HG03442 (cell line): ENCODE results near the gene CRNN.

ENCODE experiments used
- ATAC-seq: cut with Tn5 transposase; IDR thresholded peaks from one replicate; pipeline ENCODE4 v1.9.1; 2021; ENCODE audit warnings: mild to moderate bottlenecking, moderate library complexity; ENCODE audit not compliant: unreplicated experiment

CRNN gene

DNA sequence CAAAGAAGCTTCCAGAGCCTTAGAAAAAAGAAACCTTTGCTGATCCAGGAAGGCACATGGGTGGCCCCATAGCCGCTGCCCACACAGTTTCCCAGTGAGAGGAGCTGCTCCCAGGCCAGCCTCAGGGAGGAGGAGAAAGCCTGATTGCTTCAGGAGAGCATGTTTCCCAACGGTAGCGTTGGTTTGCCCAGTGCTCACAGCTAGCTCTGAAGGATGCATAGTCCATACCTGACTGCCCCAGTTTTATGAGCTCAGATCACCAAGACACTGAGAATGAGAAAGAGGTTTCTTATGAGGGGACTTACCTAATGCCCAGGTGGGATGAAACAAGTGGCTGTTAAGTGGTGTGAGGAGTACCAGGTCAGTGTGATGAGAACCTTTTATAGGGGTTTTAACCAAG is at the start of gene CRNN:
TSS of gene CRNN (minus strand) at position 355 of the 400 bp plus-strand sequence. CDS start 2,030 bp downstream, outside the sequence.
- ATAC-seq: no peak

DNA sequence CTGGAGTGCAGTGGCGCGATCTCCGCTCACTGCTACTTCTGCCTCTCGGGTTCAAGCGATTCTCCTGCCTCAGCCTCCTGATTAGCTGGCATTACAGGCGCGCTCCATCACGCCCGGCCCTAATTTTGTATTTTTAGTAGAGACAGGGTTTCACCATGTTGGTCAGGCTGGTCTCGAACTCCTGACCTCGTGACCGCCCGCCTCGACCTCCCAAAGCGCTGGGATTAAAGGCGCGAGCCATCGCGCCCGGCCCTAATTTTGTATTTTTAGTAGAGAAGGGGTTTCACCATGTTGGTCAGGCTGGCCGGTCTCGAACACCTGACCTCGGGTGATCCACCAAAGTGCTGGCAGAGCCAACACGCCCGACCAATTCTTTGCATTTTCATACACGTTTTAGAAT is 48.6 kb upstream of the CRNN start:
- no peak for ATAC-seq

DNA sequence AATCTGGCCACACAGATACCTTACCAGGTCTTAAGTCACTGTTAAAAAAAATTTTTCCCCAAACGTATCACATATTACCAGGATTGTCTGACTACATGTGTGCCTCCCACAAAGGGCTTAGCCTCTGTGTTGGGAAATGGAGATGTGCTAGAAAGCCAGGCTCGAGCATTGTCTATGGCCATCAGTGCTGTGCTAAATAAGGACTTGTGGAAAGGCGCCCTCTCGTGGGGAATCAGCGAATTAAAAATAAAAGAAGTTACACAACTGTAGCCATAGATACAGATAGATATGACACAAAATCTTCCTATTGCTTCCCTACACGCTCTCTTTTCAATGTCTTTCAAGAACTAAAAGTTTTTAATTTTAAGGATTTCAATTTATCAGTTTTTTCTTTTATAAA is 47.5 kb upstream of the CRNN start:
- ATAC-seq: no peak

DNA sequence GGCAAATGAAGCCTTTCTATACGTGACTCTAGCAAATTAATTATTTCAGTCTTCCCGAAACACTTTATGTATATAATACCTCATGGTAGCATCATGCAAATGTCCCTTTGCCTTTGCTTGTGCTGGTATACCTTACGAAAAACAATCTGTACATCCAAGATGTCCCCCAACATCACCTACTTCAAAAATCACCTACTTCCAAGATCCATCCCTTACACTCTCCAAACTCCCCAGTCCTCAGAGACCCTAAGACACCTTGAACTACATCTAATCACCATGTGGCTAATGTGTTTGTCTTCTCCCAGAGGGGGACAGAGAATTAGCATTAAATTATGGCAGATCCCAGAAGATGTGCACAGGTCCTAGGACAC is 46.5 kb upstream of the CRNN start:
- ATAC-seq: no peak

DNA sequence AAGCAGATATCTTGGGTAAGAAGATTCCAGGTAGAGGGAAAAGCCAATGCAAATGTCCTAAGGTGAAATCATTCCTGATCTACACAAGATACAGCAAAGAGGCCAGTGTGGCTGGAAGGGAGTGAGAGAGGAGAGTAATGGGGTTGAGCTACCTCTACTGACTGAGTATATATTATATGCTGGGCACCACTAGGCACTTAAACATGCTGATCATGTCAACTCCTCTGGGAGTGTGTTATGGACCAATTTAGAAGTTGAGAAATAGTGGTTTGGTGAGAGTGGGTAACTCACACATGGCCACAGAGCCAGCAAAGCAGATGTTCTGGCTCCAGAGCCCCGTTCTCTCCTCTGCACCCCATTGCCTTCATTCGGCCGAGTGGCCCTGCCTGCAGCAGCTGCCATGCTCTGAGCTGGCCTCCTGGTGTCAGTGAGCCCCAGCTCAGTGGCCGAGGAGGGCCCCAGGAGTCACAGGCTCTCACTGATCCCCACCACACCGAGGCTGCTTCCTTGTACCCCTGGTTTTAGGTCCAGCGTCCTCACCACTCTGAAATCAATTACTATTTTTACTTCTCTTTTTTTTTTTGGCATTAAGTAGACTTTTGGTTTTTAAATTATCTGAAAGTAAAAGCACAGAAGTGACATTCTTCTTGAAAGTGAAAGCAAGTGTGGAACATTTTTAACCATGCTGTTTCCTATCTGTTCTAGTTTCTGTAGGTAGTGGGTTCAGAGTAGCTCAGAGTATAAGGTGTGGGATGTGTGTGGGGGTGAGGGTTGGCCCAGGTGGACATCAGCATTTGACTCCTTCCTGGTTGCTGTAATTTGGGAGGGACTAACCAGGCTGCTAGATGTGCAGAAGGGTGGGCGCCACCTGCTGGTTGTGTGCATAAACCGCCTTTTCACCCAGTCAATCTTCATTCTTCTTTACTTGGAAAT is 45.8 kb upstream of the CRNN start:
- peak; percentile 85 for ATAC-seq

DNA sequence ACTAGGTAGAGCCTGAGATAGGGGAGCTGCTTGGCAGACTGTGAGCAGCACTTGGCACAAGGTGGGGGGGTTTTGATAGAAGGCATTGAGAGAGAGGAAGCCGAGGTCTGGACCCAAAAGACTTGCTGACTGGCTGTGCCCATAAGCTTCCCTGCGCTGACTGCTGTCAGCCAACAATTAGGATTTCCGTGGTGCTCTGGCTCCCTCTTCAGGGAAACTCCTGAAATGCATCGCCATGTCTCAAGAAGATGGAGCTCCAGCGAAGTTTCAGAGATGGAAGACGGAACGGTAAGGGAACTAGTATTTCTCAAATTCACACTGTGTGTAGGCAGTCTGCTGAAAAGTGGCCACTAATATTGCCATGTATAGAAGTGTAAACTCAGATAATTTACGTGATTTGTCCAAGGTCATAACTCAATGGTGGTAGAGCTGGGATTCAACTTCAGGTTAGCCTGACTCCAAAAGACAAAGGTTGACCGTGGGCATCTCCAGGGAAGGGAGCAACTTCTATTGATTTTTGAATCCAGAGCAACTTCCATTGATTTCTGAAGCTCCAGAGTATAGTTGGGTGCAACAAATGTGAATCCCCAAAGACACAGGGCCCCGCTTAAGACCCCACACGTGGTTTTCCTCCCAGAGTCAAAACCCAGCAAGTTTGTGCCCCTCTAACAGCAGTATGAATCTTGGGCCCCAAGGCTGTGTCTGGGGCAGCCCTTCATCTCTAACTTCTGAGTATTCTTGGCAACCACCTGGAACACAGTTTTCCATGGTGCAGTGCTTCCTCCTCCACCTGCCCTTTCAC is 44.5 kb upstream of the CRNN start:
- ATAC-seq: no peak

DNA sequence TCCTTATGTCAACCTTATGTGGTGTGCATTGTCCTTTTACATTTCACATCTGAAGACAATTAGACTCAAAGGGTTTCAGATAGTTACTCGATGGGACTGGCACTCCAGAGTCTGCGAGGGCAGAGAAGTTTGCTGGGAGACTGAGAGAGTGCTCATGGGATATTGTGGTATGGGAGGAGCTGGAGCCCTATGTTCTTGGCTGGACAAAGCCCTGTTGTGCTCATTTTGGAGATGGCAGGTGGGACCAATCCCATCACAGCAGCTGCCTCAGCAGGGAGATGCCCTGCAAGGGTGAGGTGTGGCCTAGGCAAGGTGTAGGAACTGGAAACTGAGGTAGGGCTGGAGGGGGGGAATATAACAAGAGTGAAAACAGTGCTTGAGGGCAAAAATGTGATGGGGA is 43.5 kb upstream of the CRNN start:
- ATAC-seq: no peak

DNA sequence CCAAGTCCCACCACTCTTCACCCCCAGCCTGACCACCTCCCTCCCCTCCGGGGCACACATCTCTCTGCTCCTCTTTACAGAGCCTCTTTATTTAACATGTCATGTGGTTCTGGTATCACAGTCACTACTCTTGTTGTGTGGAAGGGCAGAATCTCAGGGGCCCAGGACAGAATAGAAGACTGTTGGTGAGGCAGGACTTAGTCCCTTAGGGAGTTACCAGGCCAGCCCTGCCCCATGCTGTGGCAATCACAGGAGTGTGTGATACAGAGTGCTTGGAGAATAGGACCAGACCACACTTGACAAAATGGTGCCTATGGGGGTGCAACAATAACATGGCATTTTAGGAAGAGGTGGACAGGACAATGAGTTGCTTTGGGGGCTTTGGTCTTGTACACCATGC is 43.0 kb upstream of the CRNN start:
- ATAC-seq: no peak

DNA sequence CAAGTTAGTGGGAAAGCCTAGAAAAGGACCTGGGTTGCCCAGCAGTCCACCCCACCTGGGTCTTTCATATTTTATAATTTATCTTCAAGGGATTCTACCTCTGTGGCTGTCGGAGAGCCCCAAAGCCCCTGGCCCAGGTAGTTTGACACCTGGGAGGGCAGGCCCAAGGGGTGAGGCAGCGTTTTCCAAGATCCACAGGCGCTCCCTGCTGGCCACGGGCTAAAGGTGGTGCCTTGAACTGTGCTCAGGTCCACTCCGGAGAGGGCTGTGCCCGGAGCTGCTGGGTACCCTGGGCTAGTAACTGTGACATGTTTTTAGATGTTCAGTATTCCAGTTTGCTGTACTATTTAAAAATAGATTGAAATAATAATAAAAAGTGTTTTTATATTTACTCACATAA is 37.2 kb upstream of the CRNN start:
- ATAC-seq: no peak

DNA sequence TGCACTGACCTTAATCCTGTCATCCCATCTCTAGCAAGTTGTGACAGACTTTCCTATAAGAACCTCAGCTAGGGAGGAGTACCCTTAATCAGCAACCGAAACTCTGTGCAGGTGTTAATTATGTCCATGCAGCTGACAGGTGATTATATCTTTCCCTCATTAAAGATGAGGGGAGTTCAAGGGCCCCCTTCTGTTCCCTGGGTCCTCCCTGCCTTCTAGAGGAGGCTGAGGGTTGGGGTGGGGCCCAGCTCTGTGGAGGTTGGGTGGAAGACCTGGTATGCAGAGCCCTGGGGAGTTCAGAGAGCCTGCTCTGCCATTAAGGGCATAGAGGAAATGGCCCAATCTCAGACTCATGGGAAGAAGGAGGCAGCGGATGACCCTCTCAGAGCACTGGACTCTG is 35.6 kb upstream of the CRNN start:
- ATAC-seq: no peak

DNA sequence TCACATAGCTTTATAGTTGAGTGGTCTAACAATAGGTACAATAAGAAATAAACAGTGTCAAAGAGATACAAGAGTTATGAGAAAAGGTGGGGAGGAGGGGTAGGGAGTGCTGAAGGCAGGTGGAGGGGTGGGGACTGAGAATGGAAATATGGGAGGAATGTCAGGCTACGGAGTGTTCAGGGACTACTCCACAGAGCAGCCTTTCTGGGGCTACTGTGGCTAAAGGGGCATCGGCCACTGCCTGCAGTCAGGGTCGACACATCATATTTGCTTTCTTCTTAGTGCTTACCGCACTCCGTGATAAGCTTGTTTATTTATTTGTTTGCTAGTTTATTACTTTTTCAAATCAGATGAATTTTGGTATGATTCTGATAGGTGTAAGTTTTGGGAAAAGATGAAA is 34.4 kb upstream of the CRNN start:
- ATAC-seq: no peak

DNA sequence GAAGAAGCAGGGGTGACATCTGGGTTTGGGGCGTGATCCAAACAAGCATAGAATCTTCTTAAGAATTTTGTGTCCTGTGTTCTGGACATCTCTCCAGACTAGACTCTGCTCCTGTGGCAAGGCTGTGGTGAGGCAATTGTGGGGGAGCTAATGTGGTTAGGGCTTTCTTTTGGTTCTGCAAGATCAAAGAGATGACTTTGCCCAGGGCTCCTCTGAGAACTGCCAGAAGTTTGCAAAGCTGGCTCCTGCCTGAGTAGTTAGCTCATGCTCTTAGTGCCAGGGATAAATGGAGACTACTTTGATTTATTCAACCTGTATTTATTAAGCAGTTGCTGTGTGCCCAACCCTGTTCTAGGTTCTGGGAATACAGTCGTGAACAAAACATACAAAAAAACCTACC is 34.0 kb upstream of the CRNN start:
- no peak for ATAC-seq

DNA sequence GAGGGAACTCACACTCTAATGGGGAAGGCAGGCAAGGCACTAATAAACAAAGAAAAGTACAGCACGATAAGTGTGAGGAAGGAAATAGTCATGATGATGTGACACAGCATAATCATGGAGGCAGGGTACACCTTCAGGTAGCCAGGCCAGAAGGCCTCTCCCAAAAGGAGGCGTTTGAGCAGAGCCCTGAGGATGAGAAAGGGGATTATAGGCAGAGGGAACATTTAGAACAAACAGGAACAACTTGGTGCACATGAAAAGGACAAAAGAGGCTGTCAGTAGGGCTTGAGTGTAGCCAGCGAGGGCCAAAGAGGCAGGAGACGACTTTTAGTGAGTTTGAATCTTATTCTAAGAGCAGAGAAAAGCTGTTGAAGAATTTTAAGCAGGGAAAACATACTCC is 33.4 kb upstream of the CRNN start:
- no peak for ATAC-seq

DNA sequence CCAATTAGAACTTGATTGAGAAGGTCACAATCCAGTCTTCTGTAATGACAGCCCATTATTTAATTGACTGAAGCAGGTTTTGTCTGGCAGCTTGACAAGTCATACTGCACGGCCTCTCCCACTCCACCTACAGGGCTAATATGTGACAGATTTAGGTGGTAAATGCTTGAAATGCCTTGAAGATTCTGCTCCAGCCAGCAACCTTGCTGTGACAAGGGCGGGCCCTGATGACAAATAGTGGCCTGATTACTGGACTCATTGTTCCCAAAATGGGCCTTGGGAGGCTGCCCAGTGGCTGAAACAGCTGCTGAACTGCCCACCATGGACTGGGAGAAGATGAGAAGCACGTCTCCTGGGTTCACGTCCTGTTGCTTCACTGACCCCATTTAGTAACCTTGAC is 30.0 kb upstream of the CRNN start:
- ATAC-seq: no peak

DNA sequence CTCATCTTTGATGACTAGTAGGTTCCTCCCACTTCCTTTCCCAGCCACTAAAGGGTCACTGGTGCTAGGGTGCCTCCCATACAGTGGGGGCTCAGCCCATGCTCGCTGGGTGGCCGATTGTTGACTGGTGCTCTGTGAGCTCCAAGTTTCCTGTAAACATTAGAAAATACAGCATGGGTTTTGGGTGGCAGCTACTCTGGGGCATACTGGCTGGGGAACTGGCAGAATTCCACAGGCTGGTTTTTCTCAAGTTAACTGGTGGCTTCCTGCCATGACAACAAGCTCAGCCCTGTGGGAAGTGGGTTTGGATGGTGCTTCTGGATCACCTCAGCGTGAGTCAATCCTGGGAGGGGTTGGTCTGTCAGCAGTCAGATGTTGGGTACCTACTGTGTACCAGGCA is 28.7 kb upstream of the CRNN start:
- ATAC-seq: no peak

DNA sequence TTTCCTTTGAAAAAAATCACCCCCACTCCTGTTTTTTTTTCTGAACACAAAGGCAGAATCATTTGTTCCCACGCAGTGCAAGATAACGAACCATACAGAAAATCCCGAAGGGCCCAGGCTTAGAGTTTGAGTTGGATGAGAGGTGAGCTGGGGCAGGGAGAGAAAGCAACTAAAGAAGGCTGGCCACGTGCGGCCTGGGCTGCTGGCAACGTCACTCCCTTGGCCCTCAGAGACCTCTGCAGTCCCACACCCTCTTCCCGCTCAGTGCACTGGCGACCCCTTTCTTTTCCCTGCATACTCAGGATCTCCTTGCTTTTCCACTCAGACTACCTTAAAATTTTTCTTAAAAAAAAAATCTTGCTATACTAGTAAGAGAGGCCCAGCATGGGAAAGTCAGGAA is 28.2 kb upstream of the CRNN start:
- ATAC-seq: no peak

DNA sequence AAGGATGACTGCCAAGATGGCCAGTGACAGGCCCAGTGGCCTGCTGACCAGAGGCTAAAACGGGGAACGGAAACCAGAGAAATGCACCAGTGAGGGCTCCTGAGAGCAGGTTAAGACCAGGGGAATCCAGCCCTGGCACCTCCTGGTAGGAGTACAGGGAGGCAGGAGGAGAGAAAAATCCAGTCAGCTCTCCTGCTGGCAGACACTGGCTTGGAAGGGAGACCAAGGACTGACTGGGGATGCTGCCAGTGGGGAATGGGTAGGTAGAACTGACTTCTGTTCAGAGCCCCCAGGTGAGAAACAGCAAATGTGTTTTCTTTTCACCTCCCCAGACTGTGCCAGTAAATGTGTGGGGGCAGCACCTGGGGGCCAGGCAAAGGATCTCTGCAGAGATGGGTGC is 27.7 kb upstream of the CRNN start:
- no peak for ATAC-seq

DNA sequence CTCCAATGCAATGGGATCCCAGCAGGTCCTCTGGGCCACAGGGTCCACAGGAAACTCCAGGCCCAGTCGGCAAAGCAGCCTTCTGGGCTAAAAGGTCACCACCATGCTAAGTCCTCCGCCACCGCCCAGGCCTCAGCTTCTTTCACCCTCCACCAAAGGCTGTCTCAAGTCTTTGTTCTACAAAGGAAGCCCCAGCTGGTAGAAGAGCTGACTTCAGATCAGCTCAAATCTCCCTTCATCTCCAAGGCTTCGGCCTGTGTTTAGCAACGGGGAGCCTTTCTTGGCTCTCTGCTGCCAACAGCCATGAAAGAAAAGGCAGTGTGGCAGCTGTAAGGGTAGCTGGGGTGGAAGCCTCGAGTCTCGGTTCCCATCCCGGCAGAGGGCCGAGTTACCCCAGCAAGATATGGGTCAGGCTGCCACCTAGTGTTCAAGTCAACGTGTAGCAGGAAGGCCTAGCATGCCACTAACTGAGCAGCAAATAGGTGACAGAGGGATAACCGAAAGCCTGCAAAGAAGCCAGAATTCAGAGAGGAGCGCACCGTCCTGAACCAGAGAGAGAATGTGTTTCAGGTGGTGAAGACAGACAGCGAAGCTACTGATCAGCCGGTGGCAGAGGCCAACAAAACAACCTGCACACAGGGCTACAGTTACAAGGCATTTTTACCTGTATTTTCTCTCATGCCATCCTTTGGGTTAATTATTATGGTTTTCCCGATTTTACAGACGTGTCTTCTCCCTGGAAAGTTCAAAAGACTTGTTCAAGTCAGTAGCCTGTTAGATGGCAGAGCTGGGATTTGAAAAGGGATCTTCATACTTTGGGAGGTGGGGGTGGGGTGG is 26.8 kb upstream of the CRNN start:
- peak; percentile 88 for ATAC-seq

DNA sequence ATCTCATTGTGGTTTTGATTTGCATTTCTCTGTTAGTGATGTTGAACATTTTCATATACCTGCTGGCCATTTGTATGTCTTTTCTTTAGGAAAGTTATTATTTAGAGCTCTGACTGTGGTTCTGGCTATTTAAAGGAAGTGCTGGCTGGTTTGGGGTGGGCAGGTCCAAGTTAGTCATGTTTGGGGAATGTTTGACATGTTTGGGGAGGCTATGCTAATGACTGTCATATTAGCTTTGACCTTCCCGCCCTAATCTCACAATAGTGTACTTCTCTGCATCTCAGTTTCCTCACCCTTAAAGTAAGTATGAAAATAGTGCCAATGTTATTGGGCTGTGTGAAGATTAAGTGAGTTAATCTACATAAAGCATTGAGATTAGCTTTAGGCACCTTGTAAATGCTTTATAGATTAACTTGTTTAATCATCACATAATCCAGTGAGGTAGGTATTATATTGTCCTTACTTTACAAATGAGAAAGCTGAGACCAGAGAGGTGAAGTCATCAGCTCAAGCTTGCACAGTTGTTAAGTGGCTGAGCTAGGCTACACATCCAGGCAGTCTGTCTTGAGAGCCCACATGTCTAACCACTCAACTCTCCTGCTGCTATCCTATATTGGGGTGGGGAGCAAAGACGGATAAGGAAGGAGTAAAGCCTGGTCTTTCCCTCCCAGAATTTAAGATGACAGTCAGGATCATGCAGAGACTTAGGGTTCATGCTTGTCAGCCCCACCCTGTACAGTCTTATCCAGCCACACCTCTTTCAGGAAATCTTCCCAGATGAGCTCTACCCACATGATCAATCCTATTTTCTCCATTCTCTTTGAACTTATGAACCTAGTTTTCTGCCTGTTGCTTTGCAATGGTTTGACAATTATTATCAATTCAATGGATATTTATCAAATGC is 22.8 kb upstream of the CRNN start:
- no peak for ATAC-seq

DNA sequence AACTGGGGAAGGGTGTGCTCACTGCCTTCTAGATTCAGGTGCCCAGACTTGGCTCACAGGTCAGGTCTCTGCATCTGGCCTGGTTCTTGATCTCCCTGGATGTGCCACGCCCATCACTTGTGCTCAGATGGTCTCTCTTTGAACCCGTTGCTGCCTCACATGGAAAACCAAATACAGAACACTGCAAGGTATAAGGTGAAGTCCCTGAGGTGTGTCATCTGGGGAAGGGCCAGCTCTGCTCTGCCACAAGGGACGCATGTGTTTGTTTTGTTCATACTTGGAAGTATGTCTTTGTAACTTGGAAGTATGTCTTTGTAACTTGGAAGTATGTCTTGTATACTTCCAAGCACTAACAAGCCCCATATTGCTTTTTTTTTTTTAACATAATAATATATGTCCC is 13.4 kb upstream of the CRNN start:
- ATAC-seq: no peak
